SHP77 treated with DMSO at 0.1 percent for 48 hours (cell line): ENCODE measurements around the gene NEK10.

Experiments used
- DNase-seq: peaks from one replicate; lab custom pipeline; 2025; lab: John Stamatoyannopoulos, UW

NEK10 gene

DNA sequence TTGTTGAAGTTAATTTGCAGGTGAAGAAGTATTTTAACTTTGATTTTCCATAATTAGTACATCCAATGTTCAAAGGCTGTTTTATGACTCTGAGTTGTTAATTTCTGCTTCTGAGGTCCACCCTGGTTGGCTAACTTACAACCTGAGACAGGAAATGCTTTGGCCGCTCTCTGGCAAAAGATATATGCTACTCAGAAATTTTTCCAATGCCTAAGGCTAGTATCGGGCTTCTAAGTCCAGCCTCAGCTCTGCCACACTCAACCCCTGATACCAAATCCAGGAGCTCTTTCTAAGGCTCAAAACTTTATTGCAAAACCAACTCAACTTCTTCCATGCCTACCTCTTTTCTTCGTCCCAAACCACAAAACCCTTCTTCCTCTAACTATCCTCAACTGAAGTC is 192.9 kb downstream of the NEK10 start:
- no peak for DNase-seq

DNA sequence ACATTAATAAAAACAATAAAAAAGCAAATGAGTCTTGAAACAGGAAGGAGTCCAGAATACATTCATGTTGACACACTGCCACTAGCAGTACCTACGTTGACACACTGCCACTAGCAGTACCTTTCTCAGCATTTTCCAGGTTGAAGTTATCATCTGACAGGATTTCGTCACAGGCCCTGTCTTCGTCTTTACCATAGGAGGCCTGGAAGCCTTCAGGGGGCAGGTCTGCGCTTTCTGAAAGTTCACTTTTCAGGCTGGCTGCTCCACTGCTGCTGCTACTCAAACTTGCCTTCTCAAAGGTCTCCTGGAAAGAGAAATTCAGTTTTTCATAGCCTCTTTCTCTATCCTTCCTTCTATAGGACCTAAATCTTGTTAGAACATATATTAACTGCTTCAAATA is 194.7 kb downstream of the NEK10 start:
- no peak for DNase-seq

DNA sequence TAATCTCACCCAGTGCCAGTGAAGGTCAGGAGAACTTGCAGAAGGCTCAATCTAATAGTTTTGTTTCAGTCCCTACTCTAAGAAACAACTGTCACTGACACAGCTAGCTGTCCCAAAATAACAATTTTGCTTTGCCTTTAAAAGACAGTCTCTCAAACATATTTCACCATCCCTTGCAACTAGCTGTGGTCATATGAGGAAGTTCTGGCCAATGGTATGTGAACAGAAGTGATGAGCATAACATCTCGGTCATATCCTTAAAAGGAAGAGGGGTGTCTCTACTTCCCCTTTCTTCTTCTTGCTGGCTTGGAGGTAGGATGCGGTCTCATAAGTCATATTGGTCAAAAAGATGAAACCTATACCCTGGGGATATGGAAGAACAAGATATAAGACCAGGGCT is 198.1 kb downstream of the NEK10 start:
- no peak for DNase-seq

GRCh38 chr3:27166888-27167287 is 202.3 kb downstream of the NEK10 start:
- DNase-seq = no peak

- no peak for DNase-seq
These were observed 203.9 kb downstream of the NEK10 start for GRCh38 chr3:27165321-27165721.

DNA sequence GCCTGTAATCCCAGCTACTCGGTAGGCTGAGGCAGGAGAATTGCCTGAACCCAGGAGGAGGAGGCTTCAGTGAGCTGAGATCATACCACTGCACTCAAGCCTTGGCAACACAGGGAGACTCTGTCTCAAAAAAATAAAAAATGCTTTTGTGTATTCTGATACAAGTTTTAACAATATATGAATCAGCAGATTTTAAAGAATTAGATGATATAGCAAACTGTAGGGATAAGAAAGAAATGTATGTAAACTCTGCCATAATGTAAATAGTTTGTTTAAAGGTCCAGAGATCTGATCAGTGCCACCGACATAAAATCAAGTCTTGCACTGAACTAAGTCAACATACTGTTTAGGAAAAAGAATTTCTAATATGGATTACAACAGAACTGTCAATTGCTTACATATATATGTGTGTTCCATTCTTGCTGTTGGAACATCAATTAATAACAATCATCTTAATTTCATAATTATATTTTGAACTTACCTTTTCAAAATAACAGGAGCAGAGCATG is 208.3 kb downstream of the NEK10 start:
- no peak for DNase-seq

DNA sequence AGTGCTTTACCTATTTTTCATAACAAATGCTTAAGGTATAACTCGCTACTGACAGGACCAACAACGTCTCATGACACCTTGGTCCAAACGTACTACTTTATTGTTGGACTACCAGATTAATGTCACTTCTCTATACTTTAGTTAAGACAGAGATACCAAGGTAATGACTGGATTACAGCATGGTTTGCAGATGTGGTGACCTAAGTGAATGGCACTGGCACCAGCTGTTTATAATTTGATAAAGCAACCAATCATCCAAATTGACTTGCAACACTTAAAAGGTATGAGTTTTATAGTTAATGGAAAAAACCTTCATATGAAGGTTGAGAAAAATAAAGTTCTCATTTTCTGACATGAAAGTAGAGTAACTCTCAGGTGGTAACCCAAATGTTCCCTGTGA is 209.0 kb downstream of the NEK10 start:
- no peak for DNase-seq

DNA sequence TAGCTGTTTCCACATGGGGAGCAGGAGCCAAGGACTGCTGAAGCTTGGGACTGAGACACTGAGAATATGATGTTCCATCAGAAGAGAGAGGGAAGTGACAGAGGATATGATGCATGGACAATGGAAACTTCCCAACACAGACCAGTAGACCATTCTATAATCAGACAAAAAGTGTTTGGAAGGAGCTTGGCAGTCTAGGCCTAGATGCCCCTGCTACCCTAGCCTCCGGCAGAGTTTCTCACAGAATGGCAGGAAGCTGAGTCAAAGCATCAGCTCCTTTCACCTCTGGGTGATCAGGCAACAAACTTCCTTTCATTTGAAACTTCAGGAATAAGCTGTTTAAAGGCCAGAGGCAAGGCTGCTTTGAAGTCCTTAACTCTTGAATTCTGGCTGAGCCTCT is 222.0 kb downstream of the NEK10 start:
- no peak for DNase-seq

DNA sequence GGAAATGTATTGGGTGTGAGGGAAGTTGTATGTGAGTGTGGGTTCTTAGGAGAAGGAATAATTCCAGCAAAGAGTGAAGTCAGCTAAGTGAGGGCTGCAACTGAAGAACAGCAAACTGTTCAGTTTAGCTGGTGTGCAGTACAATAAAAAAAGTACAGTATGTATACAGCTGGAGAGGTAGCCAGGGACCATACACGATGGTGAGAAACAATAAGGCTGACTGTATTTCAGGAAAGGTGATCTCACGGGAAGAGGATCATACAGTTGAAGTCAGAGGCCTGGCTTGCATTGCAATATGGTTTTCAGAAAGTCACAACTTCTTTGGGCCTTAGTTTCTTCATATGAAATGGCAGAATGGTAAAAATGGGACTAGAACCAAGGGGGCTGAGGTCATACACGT is 222.4 kb downstream of the NEK10 start:
- no peak for DNase-seq

GRCh38 chr3:27145719-27146118 is 223.5 kb downstream of the NEK10 start:
- DNase-seq = no peak

DNA sequence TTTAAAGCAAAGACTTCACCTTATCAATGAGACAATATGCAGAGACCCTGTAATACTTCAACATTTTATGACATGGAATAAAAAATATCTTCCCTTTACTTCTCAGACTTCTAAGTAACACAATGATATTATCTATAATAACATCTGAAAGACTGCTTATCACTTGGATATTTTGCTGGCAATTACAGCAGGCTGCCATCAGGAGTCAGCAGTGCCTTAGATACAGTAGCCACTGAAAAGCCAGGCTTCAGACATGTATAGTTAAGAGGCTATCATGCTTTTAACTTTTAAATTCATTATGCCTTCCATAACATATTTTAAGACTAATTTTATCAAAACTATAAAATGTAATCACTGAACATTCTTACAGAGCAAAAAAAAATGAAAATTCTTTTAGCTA is 227.5 kb downstream of the NEK10 start:
- DNase-seq = no peak

DNA sequence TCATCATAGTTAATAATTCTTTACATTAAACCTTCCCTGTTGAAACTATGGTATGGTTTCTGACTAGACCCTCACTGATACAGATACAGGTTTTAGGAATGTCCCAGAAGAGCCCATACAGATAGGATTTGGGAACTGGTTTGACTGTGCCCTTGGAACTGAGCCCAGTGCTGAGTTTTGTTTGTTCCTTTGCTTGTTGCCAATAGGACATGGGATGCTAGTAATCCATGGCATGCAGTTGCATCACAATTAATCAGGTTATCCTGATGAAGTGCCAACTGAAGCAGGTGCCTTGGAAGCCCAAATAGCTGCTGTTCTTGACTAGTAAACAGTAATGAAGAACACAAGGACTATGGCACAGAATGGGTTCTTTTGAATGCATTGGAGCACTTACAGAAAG is 230.6 kb downstream of the NEK10 start:
- DNase-seq = no peak

GRCh38 chr3:27138005-27138404 is 231.2 kb downstream of the NEK10 start:
- no peak for DNase-seq

GRCh38 chr3:27134171-27134796 is 234.9 kb downstream of the NEK10 start:
- peak; percentile 46 for DNase-seq

DNA sequence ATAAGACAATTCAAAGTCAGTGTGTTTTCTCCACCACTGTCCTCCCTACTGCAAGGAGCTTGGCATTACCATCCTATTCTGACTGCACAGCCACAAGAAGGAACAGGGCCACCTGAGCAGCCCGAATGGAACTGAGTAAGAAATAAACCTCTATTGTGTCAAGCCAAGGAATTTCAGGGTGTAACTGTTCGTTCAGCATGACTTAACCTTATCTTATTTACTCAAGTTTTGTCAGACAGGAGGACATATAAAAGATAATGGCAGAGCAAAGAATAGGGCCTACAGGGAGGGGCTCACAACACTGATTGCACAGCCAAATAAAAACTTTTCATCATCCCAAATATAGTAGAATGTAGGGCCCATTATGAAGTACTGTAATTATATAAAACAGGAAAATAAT is 236.1 kb downstream of the NEK10 start:
- DNase-seq = no peak

DNA sequence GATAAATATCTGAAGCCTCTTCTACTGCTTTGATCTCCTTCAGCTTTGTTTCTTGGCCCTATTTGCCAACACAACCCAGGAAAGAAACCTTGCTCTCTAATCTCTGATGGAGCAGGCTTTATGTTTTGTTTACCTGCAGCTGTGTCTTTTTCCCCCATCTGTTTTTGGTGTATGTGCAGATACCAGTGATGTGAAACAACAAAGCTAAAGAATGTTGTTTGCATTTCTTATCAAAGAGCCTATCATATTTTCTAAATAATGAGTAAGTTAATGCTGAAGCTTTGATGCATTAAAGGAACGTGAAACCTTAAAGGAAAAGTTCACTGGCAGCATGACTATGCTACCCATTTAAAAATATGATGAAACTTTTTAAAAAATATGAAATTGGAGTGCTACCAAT is 238.4 kb downstream of the NEK10 start:
- DNase-seq = no peak

- no peak for DNase-seq
These were observed 241.3 kb downstream of the NEK10 start for GRCh38 chr3:27127879-27128278.

- no peak for DNase-seq
These were observed 242.0 kb downstream of the NEK10 start for GRCh38 chr3:27127195-27127594.

- no peak for DNase-seq
These were observed 243.2 kb downstream of the NEK10 start for GRCh38 chr3:27125821-27126501.

GRCh38 chr3:27119639-27120038 is 249.5 kb downstream of the NEK10 start:
- no peak for DNase-seq

GRCh38 chr3:27115352-27115751 is 253.8 kb downstream of the NEK10 start:
- DNase-seq = no peak

GRCh38 chr3:27114684-27115083 is 254.5 kb downstream of the NEK10 start:
- no peak for DNase-seq

DNA sequence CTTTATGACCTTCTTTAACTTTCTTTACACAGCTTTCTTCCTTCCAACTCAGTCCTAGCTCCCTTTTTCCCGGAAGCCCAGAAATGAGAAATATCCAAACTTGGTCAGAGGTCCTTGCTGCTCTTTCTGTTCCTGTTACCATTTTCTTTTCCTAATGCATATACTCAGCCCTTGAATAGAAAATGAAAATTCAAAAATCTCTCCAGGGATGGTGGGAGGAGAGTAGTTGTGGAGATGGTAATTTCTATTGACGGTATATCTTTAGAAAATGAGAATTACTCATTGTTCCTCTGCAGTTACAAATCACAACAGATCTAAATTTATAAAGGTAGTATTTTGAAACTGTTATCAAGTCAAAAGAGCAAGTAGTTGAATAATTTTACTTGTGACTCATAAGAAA is 255.1 kb downstream of the NEK10 start:
- no peak for DNase-seq

DNA sequence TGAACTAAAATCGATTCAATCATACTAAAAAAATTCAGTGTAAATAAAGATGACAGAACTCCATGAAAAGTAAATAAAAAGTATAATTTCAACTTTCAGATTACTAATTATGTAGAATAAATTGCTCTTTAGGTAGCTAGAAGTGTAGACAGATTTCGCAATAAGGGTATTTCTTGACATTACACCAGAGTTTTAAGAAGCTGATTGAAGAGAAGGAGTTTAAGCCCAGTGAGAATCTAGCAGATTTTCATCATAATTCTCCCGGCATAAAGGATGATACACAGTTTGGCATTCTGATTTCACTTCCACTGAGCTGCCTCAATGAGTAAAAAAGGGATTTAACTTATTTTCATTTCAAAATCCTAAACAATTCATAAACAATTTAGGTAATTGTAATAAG is 259.2 kb downstream of the NEK10 start:
- DNase-seq = no peak
